HUES48 (cell line): Measurements from ENCODE around the gene CCDC32.

Source experiments
- H3K27ac ChIP-seq: one replicate; pipeline ENCODE4 v1.7.0; 2013; ENCODE audit warnings: low read depth, low read length, inconsistent platforms
- H3K27me3 ChIP-seq: 2 replicates; pipeline ENCODE4 v1.6.1; 2013; ENCODE audit warnings: mild to moderate bottlenecking, low read length; ENCODE audit not compliant: control insufficient read depth, insufficient read depth
- H3K36me3 ChIP-seq: 2 replicates; pipeline ENCODE4 v1.6.1; 2013; ENCODE audit warnings: low read length; ENCODE audit not compliant: control insufficient read depth, insufficient read depth
- H3K4me1 ChIP-seq: 2 replicates; pipeline ENCODE4 v1.6.1; 2013; ENCODE audit warnings: mild to moderate bottlenecking, low read length; ENCODE audit not compliant: control insufficient read depth, insufficient read depth
- H3K4me3 ChIP-seq: 2 replicates; pipeline ENCODE4 v1.5.1; 2013; ENCODE audit warnings: mild to moderate bottlenecking, low read depth, low read length
- H3K9ac ChIP-seq: 2 replicates; pipeline ENCODE4 v1.6.1; 2013; ENCODE audit warnings: mild to moderate bottlenecking, low read depth, low read length, moderate library complexity
- H3K9me3 ChIP-seq: 2 replicates; pipeline ENCODE4 v1.6.1; 2013; ENCODE audit warnings: low read length; ENCODE audit not compliant: control insufficient read depth, insufficient read depth

CCDC32 gene

DNA sequence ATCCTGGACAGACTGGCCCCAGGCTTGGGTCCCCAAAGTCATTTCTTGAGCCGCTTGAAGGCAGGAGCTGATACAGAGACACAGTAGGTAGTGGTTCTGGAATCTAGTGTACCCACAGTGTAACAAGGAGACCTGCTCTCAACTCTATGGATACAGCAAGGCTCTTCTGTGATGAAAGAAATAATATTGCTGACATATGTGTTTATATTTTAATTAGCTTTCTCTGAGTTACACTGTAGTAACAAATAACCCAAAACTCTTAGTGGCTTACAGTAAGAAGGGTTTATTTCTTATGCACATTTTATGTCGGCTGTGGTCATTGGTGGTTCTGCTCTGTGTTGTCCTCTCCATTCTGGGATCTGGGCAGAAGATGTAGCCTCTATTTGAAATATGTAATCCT lies 48.5 kb downstream of the CCDC32 start:
- H3K27me3 ChIP-seq: peaks cover 13% of the 10 kb centered on the region
- peaks cover 5% of the 10 kb centered on the region; the same call in 1 of the 2 replicates for H3K4me1 ChIP-seq
- no peaks in the 10 kb centered on the region for H3K36me3 ChIP-seq
- H3K4me3 ChIP-seq: no peak overlapping the region
- H3K9ac ChIP-seq: no peak overlapping the region
- no peaks in the 10 kb centered on the region for H3K9me3 ChIP-seq
- H3K27ac ChIP-seq: no peak overlapping the region

DNA sequence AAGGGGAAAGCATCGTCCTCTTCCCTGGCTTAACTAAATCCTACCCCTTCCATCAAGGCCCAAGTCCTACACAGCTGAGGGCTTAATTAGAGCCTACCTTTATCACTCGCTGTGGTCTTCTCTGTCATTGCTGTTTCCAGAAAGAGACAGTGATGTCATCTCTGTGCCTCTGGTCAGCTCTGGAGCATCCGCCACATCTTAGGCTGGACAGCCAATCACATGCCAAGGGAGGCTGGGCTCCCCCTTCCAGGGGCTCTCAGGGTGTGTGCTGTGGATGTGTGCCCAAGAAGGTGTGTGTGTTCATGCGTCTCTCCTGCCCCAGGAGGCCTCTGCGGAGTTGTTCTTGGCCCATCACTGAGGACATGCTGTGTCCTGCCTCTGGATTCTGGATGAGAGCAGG lies 51.2 kb downstream of the CCDC32 start:
- H3K4me3 ChIP-seq: no peak overlapping the region
- H3K36me3 ChIP-seq: no peaks in the 10 kb centered on the region
- H3K9me3 ChIP-seq: no peaks in the 10 kb centered on the region
- H3K27ac ChIP-seq: no peak overlapping the region
- peaks cover 12% of the 10 kb centered on the region; the same call in 1 of the 2 replicates for H3K4me1 ChIP-seq
- H3K27me3 ChIP-seq: peaks cover 29% of the 10 kb centered on the region
- H3K9ac ChIP-seq: no peak overlapping the region

DNA sequence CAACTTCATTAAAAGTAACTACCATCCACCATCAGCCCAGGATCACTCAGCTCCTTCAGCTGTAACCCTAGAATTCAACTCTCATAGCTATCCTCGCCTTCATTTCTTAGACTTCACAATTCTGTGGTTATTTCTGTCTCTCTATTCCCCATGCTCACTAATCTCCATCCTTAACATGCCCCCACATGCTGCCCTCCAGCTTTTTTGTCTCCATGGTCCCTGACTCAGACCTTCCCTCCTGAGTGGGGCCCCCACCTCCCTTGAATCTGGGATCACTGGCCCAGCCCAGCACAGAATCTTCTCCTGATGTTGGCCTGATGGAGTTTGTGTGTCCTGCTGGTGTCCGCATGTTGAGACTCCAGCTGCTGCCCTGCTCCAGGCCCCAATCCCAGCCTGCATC lies 52.4 kb downstream of the CCDC32 start:
- H3K9ac ChIP-seq: no peak overlapping the region
- H3K27me3 ChIP-seq: peaks cover 36% of the 10 kb centered on the region
- H3K4me1 ChIP-seq: peaks cover 12% of the 10 kb centered on the region; the same call in 1 of the 2 replicates
- H3K9me3 ChIP-seq: no peaks in the 10 kb centered on the region
- no peak overlapping the region for H3K4me3 ChIP-seq
- no peaks in the 10 kb centered on the region for H3K36me3 ChIP-seq
- H3K27ac ChIP-seq: no peak overlapping the region

DNA sequence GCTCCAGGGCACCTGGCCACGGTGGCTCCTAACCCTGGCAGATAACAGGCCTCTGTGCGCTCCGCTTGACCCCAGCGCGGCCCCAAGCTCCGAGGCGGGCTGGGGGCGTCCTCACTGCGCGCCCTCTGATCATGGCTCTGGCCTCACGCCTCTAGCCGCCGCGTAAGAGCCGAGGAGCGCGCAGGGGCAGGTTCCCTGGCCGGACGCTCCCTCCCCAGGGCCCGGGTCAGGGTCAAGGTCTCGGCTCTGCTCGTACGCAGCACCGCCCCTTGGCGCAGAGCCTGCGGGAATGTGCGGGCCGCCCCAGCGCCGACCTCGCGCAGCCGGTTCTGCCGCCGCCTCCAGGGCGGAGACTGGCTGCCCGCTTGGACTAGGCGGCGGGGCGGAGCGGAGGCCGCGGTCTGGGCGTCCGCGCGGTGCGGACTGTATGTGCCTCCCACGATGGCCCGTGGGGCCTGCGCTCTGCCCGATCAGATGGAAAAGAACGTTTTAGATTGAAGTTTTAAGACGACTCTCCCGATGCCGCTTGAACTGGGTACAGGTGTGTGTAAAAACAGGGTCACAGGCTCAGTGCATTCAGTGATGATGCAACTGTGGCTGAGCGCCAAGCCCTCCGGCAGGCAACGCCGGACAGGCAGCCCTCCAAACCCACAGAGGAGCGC lies 53.2 kb downstream of the CCDC32 start:
- H3K36me3 ChIP-seq: no peaks in the 10 kb centered on the region
- H3K4me1 ChIP-seq: peaks cover 16% of the 10 kb centered on the region
- H3K9me3 ChIP-seq: no peaks in the 10 kb centered on the region
- H3K27ac ChIP-seq: no peak overlapping the region
- peak overlapping the region; percentile 49 for H3K4me3 ChIP-seq
- peaks cover 39% of the 10 kb centered on the region for H3K27me3 ChIP-seq
- peak overlapping the region; percentile 65 for H3K9ac ChIP-seq

DNA sequence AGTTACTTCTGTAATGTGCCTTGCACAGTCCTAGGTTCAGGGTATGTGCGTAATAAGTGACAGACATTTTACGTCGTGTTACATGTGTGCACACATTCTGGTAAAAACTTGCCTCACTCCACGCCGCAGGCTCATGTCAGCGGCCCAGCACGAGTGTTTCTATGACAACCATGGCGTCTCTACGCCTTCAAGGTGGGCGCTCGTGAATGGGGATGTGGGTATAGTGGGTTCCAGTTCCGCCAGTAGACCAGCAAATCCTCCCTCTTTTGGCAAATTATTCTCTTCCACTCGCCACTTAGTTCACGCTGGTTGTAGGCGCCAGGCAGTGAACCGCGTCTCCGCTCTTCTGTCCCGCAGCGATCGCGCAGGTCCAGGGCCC lies 53.8 kb downstream of the CCDC32 start:
- H3K4me3 ChIP-seq: peak overlapping the region; percentile 49; the same call in 1 of the 2 replicates
- H3K36me3 ChIP-seq: no peaks in the 10 kb centered on the region
- H3K27ac ChIP-seq: no peak overlapping the region
- H3K9me3 ChIP-seq: no peaks in the 10 kb centered on the region
- peak overlapping the region; percentile 65; the same call in 1 of the 2 replicates for H3K9ac ChIP-seq
- peaks cover 18% of the 10 kb centered on the region for H3K4me1 ChIP-seq
- peaks cover 39% of the 10 kb centered on the region for H3K27me3 ChIP-seq

DNA sequence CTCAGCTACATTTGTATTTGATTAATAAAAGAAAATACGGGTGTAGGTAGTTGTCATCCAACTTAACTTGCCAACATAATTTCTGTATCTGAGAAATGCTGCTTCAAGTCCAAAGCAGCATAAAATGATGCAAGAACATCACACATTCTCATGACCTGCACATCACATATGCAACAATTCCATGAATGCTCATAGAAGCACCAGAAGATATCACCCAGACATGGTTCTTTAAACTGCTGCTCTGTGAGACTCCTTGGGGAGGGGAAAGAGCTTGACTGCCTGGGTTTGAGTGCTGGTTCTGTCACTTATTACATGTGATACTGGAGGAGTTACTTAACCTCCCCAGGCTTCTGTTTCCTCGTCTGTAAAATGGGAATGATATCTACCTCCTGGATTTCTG lies 54.6 kb downstream of the CCDC32 start:
- Histone ChIP-seq H3K4me1 (peaks cover 18% of the 10 kb centered on the region), H3K27ac (no peak overlapping the region), H3K4me3 (no peak overlapping the region), H3K27me3 (peaks cover 39% of the 10 kb centered on the region), H3K9ac (no peak overlapping the region), H3K9me3 (no peaks in the 10 kb centered on the region), H3K36me3 (no peaks in the 10 kb centered on the region)

DNA sequence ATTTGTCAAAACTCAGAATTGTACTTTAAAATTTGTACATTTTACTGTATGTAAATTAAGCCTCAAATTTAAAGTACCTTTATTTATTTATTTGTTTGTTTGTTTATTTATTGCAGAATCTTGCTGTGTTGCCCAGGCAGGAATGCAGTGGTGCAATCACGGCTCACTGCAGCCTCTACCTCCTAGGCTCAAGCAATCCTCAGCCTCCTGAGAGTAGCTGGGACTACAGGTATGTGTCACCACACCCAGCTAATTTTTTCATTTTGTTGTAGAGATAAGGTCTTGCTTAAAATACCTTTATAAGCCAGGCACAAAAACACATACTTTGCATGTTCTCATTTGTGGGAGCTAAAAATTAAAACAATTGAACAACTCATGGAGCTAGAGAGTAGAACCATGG lies 56.6 kb downstream of the CCDC32 start:
- Histone ChIP-seq H3K4me3 (no peak overlapping the region), H3K9ac (no peak overlapping the region), H3K27ac (no peak overlapping the region), H3K9me3 (no peaks in the 10 kb centered on the region), H3K27me3 (peaks cover 39% of the 10 kb centered on the region), H3K4me1 (peaks cover 18% of the 10 kb centered on the region), H3K36me3 (no peaks in the 10 kb centered on the region)

DNA sequence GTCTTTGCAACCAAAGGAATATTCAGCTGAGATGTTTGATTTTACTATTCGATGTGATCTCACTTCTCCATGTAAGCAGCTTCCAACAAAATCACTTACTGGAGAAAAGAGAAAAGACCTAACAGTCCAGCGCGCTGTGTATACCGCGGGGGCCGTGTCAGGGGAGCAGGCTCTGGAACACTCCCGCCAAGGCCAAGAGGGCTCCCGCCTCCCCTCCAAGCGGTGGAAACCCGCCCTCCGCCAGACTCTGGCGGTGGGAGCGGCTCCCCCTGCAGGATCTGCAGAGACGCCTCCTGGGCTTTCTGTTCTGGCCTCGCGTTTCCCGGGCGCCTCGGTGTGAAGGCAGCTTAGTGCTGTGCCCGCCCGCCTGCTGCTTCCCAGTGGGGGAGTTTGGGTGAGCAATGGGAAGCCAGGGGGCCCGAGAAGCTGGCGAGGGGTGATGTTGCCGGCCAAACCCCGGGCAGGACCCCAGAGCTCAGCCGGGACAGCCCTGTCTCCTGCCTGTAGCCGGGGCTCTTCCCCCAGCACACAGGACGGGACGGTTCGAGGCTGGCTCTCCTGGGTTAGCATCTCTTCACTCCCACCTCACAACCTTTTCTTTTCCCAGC lies 57.8 kb downstream of the CCDC32 start:
- Histone ChIP-seq H3K27ac (no peak overlapping the region), H3K4me3 (peak overlapping the region; percentile 64), H3K36me3 (no peaks in the 10 kb centered on the region), H3K4me1 (peaks cover 15% of the 10 kb centered on the region), H3K27me3 (peaks cover 31% of the 10 kb centered on the region), H3K9ac (peak overlapping the region; percentile 33; the same call in 1 of the 2 replicates), H3K9me3 (no peaks in the 10 kb centered on the region)
